Lung (tissue), 12 donors: ENCODE measurements around the gene PRPSAP1. TPM values are rescaled to one million over a fixed set of nuclear protein-coding genes. Genes with fewer than 3 reads are reported as not detected.

Experiments used
- ATAC-seq: fragments of 200-7000 bp; cut with Tn5 transposase; one replicate; pipeline ENCODE4 v1.9.1; 2020; ENCODE audit warnings: moderate number of reproducible peaks; ENCODE audit not compliant: insufficient read depth, low FRiP score
- DNase-seq, 3 donors: peaks; one replicate each; pipeline ENCODE4 v3.0.0-alpha.2; 2013 to 2017
- H3K27ac ChIP-seq, 2 donors: one replicate each; pipeline ENCODE4 v1.5.1; 2013; ENCODE audit warnings: mild to moderate bottlenecking in 2 of 2, moderate library complexity in 2 of 2, control low read depth in 1 of 2, inconsistent platforms in 1 of 2, low read depth in 1 of 2, low read length in 1 of 2
- H3K27me3 ChIP-seq, 3 donors: one replicate each; pipeline ENCODE4 v1.5.1; 2013; ENCODE audit warnings: low read length in 2 of 3; ENCODE audit not compliant: control insufficient read depth in 3 of 3, insufficient read depth in 3 of 3
- H3K36me3 ChIP-seq, 4 donors: one replicate each; pipeline ENCODE4 v1.5.1; 2013; ENCODE audit warnings: low read length in 4 of 4, mild to moderate bottlenecking in 1 of 4, moderate library complexity in 1 of 4; ENCODE audit not compliant: control insufficient read depth in 4 of 4, insufficient read depth in 4 of 4
- H3K4me1 ChIP-seq, 5 donors: one replicate each; pipeline ENCODE4 v1.5.1; 2013; ENCODE audit warnings: low read length in 5 of 5, mild to moderate bottlenecking in 2 of 5, moderate library complexity in 1 of 5; ENCODE audit not compliant: control insufficient read depth in 5 of 5, insufficient read depth in 5 of 5
- H3K4me3 ChIP-seq: one replicate; pipeline ENCODE4 v1.5.1; 2013; ENCODE audit warnings: mild to moderate bottlenecking, control low read depth, moderate library complexity
- H3K9ac ChIP-seq, 2 donors: one replicate each; pipeline ENCODE4 v1.5.1; 2013; ENCODE audit warnings: low read length in 2 of 2, control low read depth in 1 of 2; ENCODE audit not compliant: insufficient read depth in 1 of 2
- H3K9me3 ChIP-seq, 4 donors: one replicate each; pipeline ENCODE4 v1.5.1; 2013; ENCODE audit warnings: low read length in 3 of 4, mild to moderate bottlenecking in 1 of 4, moderate library complexity in 1 of 4; ENCODE audit not compliant: control insufficient read depth in 4 of 4, insufficient read depth in 3 of 4
- WGBS, 2 donors: extraction: QIAGEN DNeasy Blood & Tissue Kit; methylation state at CpG; one replicate each; pipeline ENCODE4 v1.1.7; 2013; 5-methylcytosine and 5-hydroxymethylcytosine counted together
- polyA plus RNA-seq, 2 donors: library from polyadenylated mRNA; stranded (reverse); fragments of 200-250 nt; gene quantifications; one replicate each; pipeline ENCODE4 v1.2.1, GENCODE V29; 2013
- total RNA-seq, 2 donors: library from RNA; depleted of rRNA in 1 of 2; stranded (reverse); fragments of >200 nt in 1 of 2; gene quantifications; one replicate each; pipeline ENCODE4 v1.2.1, GENCODE V29; 2014 to 2021
- TF ChIP-seq, protein P1 (sequence below): IDR thresholded peaks from 2 replicates; pipeline ENCODE4 v1.5.1; 2012; ENCODE audit warnings: mild to moderate bottlenecking; ENCODE audit errors: control extremely low read depth, extremely low read depth
- donor health status: control.
- donor health status: control.
- donor health status: Bipolar disorder and iron deficiency.
- donor health status: healthy.
- donor health status: DM: yes; HTN: yes; CAD: no.

The PRPSAP1 gene
- total and polyA plus RNA-seq, 4 donors, result 29.8 to 74.7 (median 34.6) TPM

DNA sequence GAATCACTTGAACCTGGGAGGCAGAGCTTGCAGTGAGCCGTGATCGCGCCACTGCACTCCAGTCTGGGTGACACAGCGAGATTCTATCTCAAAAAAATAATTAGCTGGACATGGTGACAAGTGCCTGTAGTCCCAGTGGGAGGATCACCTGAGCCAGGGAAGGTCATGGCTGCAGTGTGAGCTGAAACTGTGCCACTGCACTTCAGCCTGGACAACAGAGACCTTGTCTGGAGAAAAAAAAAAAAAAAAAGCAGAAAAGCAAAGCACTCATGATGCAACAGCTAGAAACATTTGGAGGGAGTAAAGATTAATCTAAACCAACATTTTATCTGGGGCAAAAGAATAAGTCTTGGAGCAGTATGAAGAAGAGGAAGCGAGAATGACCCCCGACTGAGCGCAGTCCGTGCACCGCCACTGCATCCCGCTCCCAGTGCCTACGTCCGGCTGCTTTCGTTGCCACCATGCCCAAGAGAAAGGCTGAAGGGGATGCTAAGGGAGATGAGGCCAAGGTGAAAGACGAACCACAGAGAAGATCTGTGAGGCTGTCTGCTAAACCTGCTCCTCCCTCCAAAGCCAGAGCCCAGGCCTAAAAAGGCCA is 8.2 kb downstream of the PRPSAP1 start:
- Histone ChIP-seq H3K36me3 (peaks cover 7 to 28% (median 11%) of the 10 kb centered on the region in 4 donors), H3K27me3 (no peaks in the 10 kb centered on the region), H3K9me3 (no peaks in the 10 kb centered on the region), H3K9ac (no peak overlapping the region), H3K4me3 (no peak overlapping the region), H3K4me1 (no peaks in the 10 kb centered on the region), H3K27ac (no peak overlapping the region)
- WGBS, 2 donors, result 91 to 93% methylated on average over 14 of the region's 14 CpGs
- DNase-seq, result no peak
- no peak for ATAC-seq
- TF ChIP-seq, protein P1, sequence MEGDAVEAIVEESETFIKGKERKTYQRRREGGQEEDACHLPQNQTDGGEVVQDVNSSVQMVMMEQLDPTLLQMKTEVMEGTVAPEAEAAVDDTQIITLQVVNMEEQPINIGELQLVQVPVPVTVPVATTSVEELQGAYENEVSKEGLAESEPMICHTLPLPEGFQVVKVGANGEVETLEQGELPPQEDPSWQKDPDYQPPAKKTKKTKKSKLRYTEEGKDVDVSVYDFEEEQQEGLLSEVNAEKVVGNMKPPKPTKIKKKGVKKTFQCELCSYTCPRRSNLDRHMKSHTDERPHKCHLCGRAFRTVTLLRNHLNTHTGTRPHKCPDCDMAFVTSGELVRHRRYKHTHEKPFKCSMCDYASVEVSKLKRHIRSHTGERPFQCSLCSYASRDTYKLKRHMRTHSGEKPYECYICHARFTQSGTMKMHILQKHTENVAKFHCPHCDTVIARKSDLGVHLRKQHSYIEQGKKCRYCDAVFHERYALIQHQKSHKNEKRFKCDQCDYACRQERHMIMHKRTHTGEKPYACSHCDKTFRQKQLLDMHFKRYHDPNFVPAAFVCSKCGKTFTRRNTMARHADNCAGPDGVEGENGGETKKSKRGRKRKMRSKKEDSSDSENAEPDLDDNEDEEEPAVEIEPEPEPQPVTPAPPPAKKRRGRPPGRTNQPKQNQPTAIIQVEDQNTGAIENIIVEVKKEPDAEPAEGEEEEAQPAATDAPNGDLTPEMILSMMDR, result no peak

DNA sequence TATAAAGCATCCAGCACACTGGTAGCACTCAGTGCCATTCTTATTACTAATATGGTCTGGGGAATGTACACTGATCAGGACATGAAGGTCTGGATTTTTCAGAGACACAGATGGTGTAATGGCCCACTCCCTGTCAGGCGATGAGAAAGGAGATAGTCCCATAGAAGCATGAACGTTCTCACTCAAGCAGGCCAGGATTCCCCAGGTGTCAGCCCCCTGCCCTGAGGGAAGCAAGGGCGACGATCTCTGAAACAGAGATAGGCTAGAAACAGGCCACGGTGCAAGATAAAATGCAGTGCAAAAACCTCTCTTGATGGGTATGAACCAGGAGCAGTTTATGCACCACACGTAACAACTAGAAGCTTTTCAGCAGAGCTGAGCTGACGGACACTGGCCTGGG is 10.6 kb downstream of the PRPSAP1 start:
- Histone ChIP-seq H3K27ac (no peak overlapping the region), H3K4me3 (no peak overlapping the region), H3K4me1 (no peaks in the 10 kb centered on the region), H3K9ac (no peak overlapping the region), H3K36me3 (peaks cover 7 to 28% (median 11%) of the 10 kb centered on the region in 4 donors), H3K27me3 (no peaks in the 10 kb centered on the region), H3K9me3 (no peaks in the 10 kb centered on the region)
- DNase-seq, result no peak
- no peak for ATAC-seq
- TF ChIP-seq, protein P1, result no peak
- WGBS, 2 donors, result 92 to 98% methylated on average over 7 of the region's 7 CpGs

DNA sequence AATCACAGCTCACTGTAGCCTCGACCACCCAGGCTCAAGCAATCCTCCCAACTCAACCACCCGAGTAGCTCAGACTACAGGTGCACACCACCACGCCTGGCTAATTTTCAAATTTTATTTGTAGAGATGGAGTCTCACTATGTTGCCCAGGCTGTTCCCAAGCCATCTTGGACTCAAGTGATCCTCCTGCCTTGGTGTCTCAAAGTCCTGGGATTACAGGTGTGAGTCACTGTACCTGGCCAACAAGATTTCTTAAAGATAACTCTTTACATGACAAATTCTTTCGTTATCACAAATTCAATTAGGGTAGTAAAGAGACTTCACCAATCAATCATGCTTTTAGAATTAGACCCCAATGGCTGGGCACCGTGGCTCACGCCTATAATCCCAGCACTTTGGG is 12.4 kb downstream of the PRPSAP1 start:
- Histone ChIP-seq H3K4me3 (no peak overlapping the region), H3K9ac (no peak overlapping the region), H3K27me3 (no peaks in the 10 kb centered on the region), H3K27ac (no peak overlapping the region), H3K9me3 (no peaks in the 10 kb centered on the region), H3K4me1 (no peaks in the 10 kb centered on the region), H3K36me3 (peaks cover 2 to 22% (median 6%) of the 10 kb centered on the region in 4 donors)
- TF ChIP-seq, protein P1, result no peak
- ATAC-seq (no peak), DNase-seq (no peak)
- 97 to 98% methylated on average over 6 of the region's 6 CpGs for WGBS, 2 donors

DNA sequence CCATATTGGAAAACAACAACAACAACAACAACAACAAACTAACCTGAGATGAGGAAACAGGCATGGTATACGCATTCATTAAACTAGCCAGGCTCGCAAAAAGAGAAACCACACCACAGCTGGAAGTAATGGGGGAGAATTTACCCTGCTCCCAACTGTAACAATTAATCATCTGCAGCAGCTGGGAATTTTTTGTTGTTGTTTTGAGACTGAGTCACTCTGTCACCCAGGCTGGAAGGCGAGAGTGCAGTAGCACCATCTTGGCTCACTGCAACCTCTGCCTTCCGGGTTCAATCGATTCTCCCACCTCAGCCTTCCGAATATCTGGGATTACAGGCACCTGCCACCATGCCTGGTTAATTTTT is 16.3 kb downstream of the PRPSAP1 start:
- Histone ChIP-seq H3K9ac (no peak overlapping the region), H3K4me1 (no peaks in the 10 kb centered on the region), H3K36me3 (peaks cover 0 to 7% (median 1%) of the 10 kb centered on the region in 4 donors), H3K9me3 (no peaks in the 10 kb centered on the region), H3K4me3 (no peak overlapping the region), H3K27ac (no peak overlapping the region), H3K27me3 (no peaks in the 10 kb centered on the region)
- 80 to 86% methylated on average over 6 of the region's 6 CpGs for WGBS, 2 donors
- ATAC-seq (no peak), DNase-seq (no peak)
- TF ChIP-seq, protein P1, result no peak
